DOHH2 (cell line): Measurements from ENCODE around the gene ANKRD13A.

Source experiments
- H3F3A ChIP-seq: fragments of 200-600 bp; sonication (generic), shearing (Covaris generic); 2 replicates; pipeline ENCODE4 v1.6.0; 2016; ENCODE audit warnings: antibody characterized with exemption, mild to moderate bottlenecking; ENCODE audit not compliant: control insufficient read depth, insufficient read depth
- H3K27ac ChIP-seq: fragments of 200-600 bp; sonication (generic); 2 replicates; pipeline ENCODE4 v1.5.1; 2014; ENCODE audit warnings: low read depth, mild to moderate bottlenecking, low read length, moderate library complexity
- H3K27me3 ChIP-seq: fragments of 200-600 bp; sonication (generic); 2 replicates; pipeline ENCODE4 v1.6.1; 2014; ENCODE audit warnings: mild to moderate bottlenecking, low read length, mixed read lengths; ENCODE audit not compliant: control insufficient read depth
- H3K36me3 ChIP-seq: fragments of 200-600 bp; sonication (generic); 2 replicates; pipeline ENCODE4 v1.6.1; 2014; ENCODE audit warnings: mild to moderate bottlenecking, low read length, moderate library complexity, mixed read lengths; ENCODE audit not compliant: control insufficient read depth
- H3K4me1 ChIP-seq: fragments of 200-600 bp; sonication (generic); 2 replicates; pipeline ENCODE4 v1.6.1; 2014; ENCODE audit warnings: mild to moderate bottlenecking, low read length, mixed read lengths; ENCODE audit not compliant: control insufficient read depth
- H3K4me2 ChIP-seq: fragments of 200-600 bp; sonication (generic); 2 replicates; pipeline ENCODE4 v1.6.0; 2014; ENCODE audit warnings: mild to moderate bottlenecking, low read length, moderate library complexity
- H3K4me3 ChIP-seq: fragments of 200-600 bp; sonication (generic); 2 replicates; pipeline ENCODE4 v1.5.1; 2014; ENCODE audit warnings: mild to moderate bottlenecking, low read length, mixed read lengths
- H3K79me2 ChIP-seq: fragments of 200-600 bp; sonication (generic); 2 replicates; pipeline ENCODE4 v1.6.1; 2014; ENCODE audit warnings: mild to moderate bottlenecking, low read length, mixed read lengths; ENCODE audit not compliant: control insufficient read depth
- H3K9me2 ChIP-seq: fragments of 200-600 bp; sonication (generic); replicated peaks from 2 replicates; pipeline ENCODE4 v1.6.1; 2014; ENCODE audit warnings: mild to moderate bottlenecking, low read length, mixed read lengths; ENCODE audit not compliant: control insufficient read depth
- H3K9me3 ChIP-seq: fragments of 200-600 bp; sonication (generic); 2 replicates; pipeline ENCODE4 v1.6.1; 2014; ENCODE audit warnings: antibody characterized with exemption, low read length, mixed read lengths; ENCODE audit not compliant: control insufficient read depth, insufficient read depth
- H4K20me1 ChIP-seq: fragments of 200-600 bp; sonication (generic); 2 replicates; pipeline ENCODE4 v1.6.0; 2014; ENCODE audit warnings: low read depth, mild to moderate bottlenecking, antibody characterized with exemption, low read length, moderate library complexity; ENCODE audit not compliant: control insufficient read depth, insufficient read depth
- CTCF ChIP-seq: fragments of 200-600 bp; sonication (generic); IDR thresholded peaks from one replicate; pipeline ENCODE4 v1.5.1; 2014; ENCODE audit warnings: antibody characterized with exemption, mild to moderate bottlenecking, low read depth, low read length; ENCODE audit not compliant: poor library complexity, severe bottlenecking
- EZH2phosphoT487 ChIP-seq: fragments of 200-600 bp; sonication (generic); IDR thresholded peaks from 2 replicates; pipeline ENCODE4 v1.6.1; 2017; ENCODE audit warnings: borderline replicate concordance, mild to moderate bottlenecking, antibody characterized with exemption, low read length, moderate library complexity, mixed read lengths

ANKRD13A gene

GRCh38 chr12:109951751-109952150, 47.5 kb upstream of the ANKRD13A start:
- H3K9me2 ChIP-seq = no peaks in the 10 kb centered on the region
- H3F3A ChIP-seq = 0 out of 2 replicates have a peak, but pooled peaks cover 5% of the 10 kb centered on the region
- H3K4me2 ChIP-seq = no peak overlapping the region
- peaks cover 85% of the 10 kb centered on the region for H3K36me3 ChIP-seq
- peaks cover 16% of the 10 kb centered on the region for H3K4me1 ChIP-seq
- H3K79me2 ChIP-seq = no peaks in the 10 kb centered on the region
- no peaks in the 10 kb centered on the region for H3K9me3 ChIP-seq
- 0 out of 2 replicates have a peak, but pooled peaks cover 3% of the 10 kb centered on the region for H4K20me1 ChIP-seq
- no peaks in the 10 kb centered on the region for H3K27me3 ChIP-seq
- TF ChIP-seq CTCF (no peak), EZH2phosphoT487 (no peak)
- H3K27ac ChIP-seq = no peak overlapping the region
- no peak overlapping the region for H3K4me3 ChIP-seq

GRCh38 chr12:109952160-109952858, 46.9 kb upstream of the ANKRD13A start:
- Histone ChIP-seq H3K9me2 (no peaks in the 10 kb centered on the region), H3K9me3 (no peaks in the 10 kb centered on the region), H3K27me3 (no peaks in the 10 kb centered on the region), H3K4me2 (no peak overlapping the region), H3K4me1 (peaks cover 16% of the 10 kb centered on the region), H3K4me3 (no peak overlapping the region), H3K79me2 (no peaks in the 10 kb centered on the region), H3K36me3 (peaks cover 83% of the 10 kb centered on the region), H3F3A (0 out of 2 replicates have a peak, but pooled peaks cover 5% of the 10 kb centered on the region), H4K20me1 (0 out of 2 replicates have a peak, but pooled peaks cover 3% of the 10 kb centered on the region), H3K27ac (no peak overlapping the region)
- TF ChIP-seq CTCF = no peak
- TF ChIP-seq EZH2phosphoT487 = no peak

GRCh38 chr12:109952873-109953272, 46.4 kb upstream of the ANKRD13A start:
- no peaks in the 10 kb centered on the region for H3K27me3 ChIP-seq
- H3K36me3 ChIP-seq = peaks cover 78% of the 10 kb centered on the region
- no peak overlapping the region for H3K27ac ChIP-seq
- H3K4me1 ChIP-seq = peaks cover 11% of the 10 kb centered on the region
- 0 out of 2 replicates have a peak, but pooled peaks cover 3% of the 10 kb centered on the region for H4K20me1 ChIP-seq
- H3K9me2 ChIP-seq = no peaks in the 10 kb centered on the region
- H3F3A ChIP-seq = 0 out of 2 replicates have a peak, but pooled peaks cover 5% of the 10 kb centered on the region
- no peaks in the 10 kb centered on the region for H3K9me3 ChIP-seq
- H3K4me3 ChIP-seq = no peak overlapping the region
- no peaks in the 10 kb centered on the region for H3K79me2 ChIP-seq
- TF ChIP-seq EZH2phosphoT487 (no peak), CTCF (no peak)
- no peak overlapping the region for H3K4me2 ChIP-seq
